HCEC 1CT (cell line): ENCODE data around the gene CLCN1.

Experiments
- DNase-seq: peaks from one replicate; pipeline ENCODE4 v3.0.0-alpha.2; 2017

Gene CLCN1

DNA sequence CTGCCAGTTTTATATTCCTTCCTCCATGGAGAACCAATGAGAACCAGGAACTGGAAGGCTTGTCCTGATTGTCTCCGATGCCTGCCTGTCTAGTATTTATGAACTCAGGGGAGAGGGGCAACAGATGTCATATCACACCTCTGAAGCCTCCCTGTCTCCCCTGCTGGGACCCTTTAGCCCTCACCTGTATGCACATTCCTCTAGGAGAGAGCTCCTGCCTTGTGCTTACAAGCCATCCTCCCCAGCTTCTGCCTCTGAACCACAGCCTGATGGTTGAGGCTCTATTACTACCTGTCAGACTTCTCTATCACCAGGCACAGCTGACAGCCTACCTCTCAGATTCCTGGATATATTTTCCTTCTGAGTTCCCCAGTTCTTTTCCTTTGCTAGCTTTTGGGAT, 52.5 kb downstream of the CLCN1 start:
- no peak for DNase-seq

DNA sequence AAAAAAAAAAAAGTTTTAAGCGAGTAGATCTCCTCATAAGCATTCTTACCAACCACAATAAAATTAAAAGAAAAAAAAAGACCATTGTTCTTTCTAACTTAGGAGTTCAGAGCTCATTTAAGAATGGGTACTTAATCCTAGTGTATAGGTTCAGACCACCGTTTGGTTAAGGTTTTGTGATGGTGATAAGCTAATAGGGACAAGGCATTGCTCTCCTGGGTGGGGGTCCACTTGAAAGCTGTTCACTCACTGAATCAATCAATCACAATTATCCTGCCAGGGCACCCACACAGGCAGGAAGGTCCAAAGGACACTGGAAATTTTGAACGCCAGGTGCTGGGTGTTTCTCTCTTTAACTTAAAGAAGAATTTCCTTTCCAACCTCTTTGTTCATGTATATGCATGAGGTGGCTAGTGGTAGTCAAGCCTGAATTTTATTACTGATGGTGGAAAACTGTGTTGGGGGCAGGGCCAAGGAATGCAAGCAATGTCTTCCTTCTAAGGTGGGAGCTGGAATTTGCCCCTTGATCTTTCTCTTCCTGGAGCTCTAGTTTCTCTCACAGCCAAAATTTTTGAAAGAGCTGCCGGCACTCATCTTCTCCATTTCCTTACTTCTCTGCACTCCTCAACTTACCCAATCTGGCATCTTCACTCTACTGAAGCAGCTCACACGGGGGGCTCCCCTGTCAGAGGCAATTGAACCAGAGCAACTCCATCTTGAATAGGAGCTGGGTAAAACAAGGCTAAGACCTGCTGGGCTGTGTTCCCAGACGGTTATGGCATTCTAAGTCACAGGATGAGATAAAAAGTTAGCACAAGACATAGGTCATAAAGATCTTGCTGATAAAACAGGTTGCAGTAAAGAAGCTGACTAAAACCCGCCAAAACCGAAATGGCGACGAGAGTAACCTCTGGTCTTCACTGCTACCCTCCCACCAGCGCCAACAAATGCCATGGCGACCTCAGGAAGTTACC, 54.1 kb downstream of the CLCN1 start:
- no peak for DNase-seq

DNA sequence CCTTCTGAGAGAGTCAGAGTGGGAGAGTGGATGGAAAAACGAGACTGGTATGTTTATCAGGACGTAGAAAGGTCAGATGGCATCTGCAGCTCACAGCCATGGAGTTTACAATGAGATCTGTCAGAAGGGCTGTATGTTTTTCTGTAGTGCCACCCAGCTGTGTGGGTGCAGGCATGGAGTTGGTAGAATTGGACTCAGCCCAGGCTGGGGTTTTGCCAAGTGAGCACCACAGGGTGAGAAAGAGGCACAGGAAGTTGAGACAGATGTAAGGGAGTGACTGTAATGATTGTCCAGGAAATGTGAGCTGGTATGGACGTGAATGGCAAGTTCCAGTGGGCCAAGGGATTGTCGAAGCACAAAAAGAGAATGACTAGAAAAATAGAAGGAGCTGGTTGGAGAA, 56.2 kb downstream of the CLCN1 start:
- no peak for DNase-seq

DNA sequence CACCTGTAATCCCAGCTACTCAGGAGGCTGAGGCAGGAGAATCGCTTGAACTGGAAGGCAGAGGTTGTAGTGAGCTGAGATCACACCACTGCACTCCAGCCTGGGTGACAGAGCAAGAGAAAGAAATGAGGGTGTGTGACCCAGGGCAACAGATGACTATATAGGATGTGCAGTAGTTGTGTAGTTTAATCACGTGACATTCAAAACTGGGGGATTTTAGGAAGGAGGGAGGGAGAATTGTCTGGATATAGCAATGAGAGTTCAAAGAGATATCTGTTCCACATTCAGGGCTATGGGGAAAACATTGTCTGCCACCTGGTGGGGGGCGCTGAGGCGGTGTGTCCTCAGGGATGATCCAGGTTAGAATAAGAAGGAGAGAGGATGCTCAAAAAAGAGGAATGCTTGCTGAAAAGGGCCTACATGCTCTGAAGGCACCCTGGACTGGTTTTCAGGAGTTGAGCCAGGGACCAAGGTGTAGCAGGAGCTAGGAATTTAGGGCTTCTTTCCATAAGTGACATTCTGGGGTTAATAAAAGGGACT, 57.4 kb downstream of the CLCN1 start:
- DNase-seq, result no peak

DNA sequence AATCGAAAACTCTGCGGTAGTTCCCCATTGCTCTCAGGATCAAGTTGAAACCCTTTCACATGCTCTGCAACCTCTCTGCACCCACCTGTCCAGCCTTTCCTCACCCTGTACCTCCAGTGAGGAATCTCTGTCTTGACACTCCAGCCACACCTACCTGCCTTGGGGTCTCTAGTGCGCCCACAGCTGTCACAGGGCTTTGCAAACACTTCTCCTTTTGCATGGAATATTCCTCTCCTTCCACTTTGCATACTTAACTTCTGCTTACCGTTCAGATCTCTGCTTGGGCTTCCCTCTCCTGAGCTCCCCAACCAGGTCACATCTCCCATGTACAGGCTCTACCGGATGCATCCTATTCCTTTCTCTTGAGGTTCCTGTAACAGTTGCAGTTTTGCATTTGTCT, 58.6 kb downstream of the CLCN1 start:
- no peak for DNase-seq

DNA sequence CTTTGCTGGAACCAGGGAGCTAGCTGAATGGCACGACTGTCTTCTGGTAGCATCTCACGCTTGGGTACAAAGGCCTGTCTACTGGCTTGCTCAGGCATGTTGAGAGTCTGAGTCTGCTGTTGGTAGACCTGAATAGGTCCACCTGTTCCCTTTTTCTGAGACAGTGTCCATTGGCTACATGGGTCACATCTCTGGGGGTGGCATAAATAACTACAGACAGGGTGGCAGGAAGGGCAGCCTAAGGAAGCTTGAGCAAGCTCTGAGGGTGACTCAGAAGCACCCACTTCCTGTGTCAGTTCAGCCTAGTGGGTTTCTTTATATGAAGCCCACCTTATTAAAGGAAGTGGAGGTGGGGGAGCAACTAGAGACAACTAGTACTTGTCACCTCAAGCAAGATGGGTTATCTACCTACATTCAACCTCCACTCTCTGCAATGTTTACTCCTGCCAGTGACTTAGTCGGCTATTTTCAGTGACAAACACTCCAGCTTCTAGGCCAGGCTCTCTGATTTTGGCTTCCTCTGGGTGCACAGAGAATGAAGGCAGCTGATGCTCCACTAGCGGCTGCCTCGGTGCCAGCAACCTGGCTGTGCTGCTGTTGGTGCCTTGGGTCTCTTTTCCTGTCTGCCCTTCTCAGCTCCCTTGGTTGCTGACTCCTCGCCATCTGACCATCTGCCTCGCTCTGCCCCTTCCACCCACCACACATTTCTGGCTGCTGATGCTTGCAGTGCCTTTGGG, 59.6 kb downstream of the CLCN1 start:
- no peak for DNase-seq

DNA sequence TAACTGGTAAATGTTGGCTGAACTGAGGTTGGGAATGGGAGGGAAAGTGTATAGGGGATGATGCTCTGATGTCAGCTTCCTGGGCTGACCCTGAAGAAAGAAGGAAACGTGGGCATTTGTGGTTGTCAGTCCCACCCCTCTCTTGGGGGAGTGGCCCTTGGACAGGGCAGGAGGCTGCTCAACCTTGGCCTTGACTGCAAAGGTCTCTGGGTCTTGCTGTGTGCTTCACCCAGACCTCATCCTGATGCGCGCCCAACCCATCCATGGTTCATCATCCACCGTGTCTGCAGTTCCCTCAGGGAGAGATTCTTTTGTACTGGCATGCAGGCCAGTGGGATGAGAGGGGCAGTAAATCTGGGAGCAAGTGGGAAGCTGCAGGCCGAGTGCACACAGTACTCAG, 60.5 kb downstream of the CLCN1 start:
- no peak for DNase-seq

DNA sequence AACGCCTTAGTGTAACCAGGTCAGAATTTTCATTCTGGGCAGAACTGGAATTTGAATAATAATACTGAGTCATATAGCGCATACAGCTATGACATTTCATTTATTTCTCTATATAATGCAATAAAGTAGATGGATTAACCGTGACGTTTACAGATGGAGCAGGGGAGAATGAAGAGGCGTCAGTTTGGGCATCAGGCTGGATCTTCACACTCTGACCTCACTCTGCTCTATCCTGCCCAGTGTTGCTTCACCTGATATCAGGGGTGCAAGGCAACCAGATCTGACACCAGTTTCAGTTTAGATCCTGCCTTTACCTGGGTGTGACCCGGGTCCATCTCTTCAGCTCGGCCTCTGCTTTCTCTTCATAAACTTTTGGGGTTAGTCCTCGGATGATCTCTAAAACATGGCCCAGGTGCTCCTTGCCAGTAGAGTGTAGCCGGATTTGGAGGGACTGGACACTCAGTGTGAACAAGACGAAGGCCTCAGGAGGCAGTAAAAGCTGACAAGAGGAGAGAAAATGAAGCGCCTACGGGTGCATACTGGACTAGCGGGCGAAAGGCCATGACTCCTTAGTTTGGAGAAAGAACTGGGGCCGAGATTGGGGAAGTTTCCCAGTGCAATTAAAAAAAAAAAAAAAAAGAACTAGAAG, 63.8 kb downstream of the CLCN1 start:
- DNase-seq, result no peak

DNA sequence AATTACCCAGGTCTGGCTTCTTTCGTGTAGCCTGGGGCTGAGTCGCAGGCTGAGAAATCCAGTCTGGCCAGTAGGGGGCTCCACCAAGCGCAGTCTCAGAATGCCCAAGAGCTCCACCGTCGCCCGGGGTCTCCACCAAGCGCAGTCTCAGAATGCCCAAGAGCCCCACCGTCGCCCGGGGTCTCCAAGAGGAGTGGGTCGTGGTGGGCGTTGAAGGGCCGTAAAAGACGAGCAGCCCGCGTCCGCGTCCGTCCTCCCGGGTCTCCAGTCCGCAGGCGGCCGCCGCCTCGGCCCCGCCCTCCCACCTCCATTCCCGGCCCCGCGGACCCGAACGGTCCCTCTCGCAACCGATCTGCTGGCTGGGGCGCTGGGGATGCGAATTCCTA, 64.3 kb downstream of the CLCN1 start:
- DNase-seq, result peak; percentile 82

DNA sequence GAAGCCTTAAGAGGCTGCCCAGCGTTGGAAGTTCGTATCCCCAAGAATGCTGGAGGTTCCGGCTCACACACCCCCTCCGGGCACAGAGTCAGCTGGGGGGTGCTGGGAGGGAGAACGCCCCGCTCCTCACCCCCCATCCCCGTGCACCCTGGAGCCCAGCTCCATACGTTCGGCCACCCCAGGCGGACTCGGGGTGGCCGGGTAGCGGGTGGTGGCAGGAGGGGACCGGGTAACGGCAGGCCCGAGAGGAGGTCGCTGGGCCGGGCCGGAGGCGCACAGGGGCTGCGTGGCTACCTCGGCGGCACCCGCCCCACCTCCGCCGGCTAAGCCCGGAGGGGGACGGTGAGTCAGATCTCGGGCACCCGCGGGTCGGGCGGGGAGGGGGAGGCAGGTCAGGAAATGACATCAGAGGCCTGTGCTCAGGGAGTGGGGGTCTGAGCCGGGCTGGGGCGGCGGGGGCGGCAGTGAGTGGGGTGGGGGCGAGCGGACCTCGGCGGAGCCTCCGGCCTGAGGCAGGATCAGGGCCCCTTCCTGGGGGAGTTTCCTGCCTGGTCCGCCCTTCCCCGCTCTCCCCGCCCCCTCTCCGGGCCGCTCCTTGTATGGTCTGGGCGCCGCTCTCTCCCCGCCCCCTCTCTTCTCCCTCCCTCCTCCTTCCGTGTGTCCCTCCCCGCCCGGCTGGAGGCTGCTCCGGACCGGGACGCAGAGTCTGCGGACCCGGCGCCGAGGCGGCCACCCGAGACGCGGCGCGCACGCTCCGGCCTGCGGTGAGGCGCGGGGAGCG, 64.9 kb downstream of the CLCN1 start, which contains the start of gene ZYX:
Gene ZYX (plus strand): TSS at position 700 of the 781 bp plus-strand sequence. CDS start 227 bp downstream, outside the sequence.
- peak; percentile 96 for DNase-seq

DNA sequence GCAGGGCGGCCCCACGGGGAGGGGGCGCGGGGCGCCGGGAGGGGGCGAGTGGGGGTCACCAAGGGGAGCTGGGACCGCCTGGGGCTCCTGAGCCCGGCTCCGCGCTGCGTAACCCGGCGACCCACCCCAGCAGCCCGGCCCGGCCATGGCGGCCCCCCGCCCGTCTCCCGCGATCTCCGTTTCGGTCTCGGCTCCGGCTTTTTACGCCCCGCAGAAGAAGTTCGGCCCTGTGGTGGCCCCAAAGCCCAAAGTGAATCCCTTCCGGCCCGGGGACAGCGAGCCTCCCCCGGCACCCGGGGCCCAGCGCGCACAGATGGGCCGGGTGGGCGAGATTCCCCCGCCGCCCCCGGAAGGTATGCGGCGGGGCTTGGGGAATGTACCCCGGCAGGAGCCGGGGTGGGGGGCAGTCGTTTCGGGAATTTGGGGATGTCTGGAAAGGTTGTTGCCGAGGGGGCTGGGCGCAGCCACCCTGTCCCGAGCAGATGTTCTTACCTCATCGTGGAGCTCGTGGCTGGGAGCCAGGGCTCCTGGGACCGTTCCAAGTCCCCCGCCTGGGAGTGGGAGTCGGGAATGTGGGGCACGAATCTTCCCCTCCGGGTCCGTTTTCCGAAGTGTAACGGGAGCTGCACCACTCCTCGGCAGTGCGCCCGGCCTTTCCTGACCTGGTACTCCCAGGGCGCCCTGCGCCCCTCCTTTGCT, 65.7 kb downstream of the CLCN1 start:
- DNase-seq, result peak; percentile 50

DNA sequence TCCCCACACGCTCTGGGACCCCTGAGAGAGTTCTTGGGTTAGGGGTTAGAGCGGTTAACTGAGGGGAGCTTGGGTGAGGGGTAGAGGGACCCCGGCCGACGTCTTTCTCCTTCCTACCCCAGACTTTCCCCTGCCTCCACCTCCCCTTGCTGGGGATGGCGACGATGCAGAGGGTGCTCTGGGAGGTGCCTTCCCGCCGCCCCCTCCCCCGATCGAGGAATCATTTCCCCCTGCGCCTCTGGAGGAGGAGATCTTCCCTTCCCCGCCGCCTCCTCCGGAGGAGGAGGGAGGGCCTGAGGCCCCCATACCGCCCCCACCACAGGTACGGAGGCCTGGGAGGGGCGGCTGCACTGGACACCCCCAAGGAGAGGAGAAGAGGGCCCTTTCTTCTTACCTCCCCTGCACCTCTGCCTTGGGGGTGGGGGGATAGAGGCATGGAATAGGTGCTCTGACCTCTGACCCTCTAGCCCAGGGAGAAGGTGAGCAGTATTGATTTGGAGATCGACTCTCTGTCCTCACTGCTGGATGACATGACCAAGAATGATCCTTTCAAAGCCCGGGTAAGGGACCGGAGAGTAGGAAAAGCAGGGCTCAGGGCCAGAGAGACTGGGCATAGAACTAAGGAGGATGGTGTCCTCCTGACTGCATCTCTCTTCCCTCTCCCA, 66.3 kb downstream of the CLCN1 start:
- no peak for DNase-seq

DNA sequence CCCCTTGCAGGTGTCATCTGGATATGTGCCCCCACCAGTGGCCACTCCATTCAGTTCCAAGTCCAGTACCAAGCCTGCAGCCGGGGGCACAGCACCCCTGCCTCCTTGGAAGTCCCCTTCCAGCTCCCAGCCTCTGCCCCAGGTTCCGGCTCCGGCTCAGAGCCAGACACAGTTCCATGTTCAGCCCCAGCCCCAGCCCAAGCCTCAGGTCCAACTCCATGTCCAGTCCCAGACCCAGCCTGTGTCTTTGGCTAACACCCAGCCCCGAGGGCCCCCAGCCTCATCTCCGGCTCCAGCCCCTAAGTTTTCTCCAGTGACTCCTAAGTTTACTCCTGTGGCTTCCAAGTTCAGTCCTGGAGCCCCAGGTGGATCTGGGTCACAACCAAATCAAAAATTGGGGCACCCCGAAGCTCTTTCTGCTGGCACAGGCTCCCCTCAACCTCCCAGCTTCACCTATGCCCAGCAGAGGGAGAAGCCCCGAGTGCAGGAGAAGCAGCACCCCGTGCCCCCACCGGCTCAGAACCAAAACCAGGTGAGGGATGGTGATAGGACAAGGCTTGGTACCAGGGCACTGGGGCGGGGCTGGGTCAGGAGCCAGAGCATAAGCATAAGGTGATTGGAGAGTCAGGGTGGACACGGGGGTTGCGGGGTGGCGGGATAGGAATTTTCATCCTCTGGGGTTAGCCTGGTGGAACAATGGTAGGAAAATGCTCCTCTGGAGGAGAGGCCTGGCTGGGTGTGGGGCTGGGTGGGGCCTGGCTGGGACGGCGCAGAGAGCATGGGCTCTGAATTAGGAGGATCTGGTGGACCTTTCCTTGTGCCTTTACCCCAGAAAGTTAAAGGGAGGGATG, 67.1 kb downstream of the CLCN1 start:
- DNase-seq, result no peak

DNA sequence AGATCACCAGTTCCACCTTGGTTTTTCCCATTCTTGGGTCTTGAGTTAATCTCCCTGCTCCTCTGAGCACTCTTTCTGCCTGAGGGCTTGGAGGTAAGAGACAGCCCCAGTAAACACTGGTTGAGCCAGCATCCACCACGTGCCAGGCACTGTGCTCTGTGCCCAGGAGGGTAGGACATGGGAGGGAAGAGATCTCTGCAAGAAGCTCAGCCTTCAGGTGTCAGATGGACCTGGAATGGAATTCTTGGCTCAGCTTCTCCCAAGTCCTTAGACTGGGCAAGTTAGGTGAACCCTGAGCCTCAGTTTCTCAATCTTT, 67.7 kb downstream of the CLCN1 start:
- DNase-seq, result no peak

DNA sequence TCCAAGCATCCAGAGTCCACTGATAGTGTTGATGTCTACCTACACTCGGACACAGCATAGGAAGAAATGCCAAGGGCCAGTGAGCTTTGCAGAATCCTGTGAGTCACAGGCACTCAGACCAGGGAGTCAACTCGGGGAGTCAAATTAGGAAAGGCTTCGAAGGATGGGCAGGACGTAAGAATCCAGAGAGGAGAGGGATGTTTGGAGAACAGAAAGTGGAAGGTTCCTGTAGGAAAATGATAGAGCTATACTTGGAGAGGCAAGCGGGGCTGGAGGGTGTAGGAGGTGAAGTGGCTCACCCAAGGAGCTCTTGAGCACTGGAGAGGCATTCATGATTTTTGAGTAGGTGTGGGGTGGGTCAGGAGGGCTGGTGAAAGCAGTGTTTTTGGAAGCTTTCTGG, 68.2 kb downstream of the CLCN1 start:
- DNase-seq, result peak; percentile 81

DNA sequence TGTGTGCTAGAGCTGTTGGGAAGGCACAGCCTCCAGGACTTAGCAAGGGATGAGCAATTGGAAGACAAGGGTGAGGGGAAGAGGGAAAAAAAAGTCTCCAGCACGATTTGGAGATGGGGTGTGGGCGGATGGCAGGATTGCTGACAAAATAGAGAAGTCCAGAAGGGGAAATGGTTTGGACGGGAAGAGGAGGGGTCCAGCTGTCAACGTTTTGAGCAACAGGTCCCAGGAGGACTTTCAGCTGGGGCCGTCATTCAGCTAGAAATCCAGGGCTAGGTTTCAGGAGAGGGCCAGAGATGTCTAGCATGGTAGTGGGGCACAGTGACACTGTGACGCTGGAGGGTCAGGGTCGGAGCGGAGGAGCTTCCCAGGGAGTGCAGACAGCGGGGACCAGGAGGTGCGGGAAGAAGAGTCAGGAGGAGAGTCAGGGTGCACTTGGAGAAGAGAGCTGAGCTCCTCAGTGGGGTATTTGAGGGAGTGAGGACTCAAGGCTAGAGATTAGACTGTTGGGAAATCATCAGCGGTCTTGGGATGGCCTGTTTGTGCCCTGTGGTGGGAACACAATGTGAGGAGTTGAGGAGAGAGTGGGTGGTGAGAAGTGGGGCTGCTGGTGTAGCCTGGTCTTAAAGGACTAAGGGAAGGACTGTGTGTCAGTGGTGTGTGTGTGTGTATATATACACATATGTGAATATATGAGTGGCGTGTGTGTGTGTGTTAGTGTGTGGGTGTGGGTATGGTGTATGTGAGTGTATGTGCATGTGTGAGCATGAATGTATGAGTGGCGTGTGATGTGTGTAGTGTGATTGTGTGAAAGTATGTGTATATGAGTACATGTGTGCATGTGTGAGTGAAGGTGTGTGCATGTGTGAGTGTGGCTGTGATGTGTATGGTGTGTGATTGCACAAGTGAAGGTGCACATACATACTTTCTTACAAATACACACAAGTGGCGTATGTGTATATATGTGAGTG, 69.0 kb downstream of the CLCN1 start:
- DNase-seq, result no peak

DNA sequence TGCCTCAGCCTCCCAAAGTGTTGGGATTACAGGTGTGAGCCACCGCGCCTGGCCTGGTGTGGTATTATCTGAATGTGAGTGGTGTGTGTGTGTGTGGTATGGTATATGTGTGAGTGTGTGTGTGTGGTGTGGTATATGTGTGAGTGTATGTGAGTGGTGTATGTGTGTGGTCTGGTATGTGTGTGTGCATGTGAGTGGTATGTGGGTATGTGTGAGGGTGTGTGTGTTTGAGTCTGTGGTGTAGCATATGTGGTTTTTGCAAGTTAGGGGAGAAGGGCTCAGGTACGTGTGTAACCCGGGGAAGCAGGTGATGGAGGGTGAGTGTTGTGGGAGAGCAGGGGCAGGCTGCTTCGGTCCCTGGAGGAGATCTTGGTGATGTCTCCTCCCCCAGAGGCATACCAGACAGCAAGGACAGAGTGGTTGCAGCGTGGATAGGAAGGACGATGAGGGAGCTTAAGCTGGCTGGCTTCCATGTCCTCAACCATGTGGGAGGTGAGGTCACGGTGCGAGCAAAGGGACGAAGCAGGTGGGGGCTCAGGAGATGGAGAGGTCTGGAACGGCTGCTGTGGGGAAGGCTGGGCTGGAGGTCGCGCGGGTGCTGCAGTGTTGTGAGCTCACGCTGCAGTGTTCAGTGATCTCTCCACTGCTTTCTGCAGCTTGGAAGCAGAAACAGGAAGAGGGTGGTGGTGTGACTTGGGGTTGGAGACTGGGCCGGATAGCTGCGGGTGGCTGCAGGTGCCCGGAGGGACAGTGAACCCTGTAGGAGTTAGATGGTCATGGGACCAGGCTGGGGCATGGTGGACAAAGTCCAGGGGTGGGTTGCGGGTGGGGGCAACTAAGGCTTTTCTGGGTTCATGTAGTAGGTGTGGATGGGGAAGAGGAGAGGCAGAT, 70.2 kb downstream of the CLCN1 start:
- DNase-seq, result no peak
